OCI-LY1 (cell line): ENCODE data around the gene MINDY3.

Source experiments
- H2AFZ ChIP-seq: fragments of 200-600 bp; sonication (generic), shearing (Covaris generic); 2 replicates; pipeline ENCODE4 v1.6.0; 2014; ENCODE audit warnings: antibody characterized with exemption, mild to moderate bottlenecking, low read length
- H3F3A ChIP-seq: fragments of 200-600 bp; sonication (generic), shearing (Covaris generic); 2 replicates; pipeline ENCODE4 v1.6.0; 2014; ENCODE audit warnings: mild to moderate bottlenecking, antibody characterized with exemption, low read length, moderate library complexity; ENCODE audit not compliant: insufficient read depth
- H3K27ac ChIP-seq: fragments of 200-600 bp; sonication (generic); 2 replicates; pipeline ENCODE4 v1.5.1; 2014; ENCODE audit warnings: low read length, mixed run types, mild to moderate bottlenecking, low read depth; ENCODE audit not compliant: poor library complexity, severe bottlenecking
- H3K27me3 ChIP-seq: fragments of 200-600 bp; sonication (generic); 2 replicates; pipeline ENCODE4 v1.6.0; 2014; ENCODE audit warnings: antibody characterized with exemption, mild to moderate bottlenecking, low read length, moderate library complexity; ENCODE audit not compliant: insufficient read depth
- H3K36me3 ChIP-seq: fragments of 200-600 bp; sonication (generic); 2 replicates; pipeline ENCODE4 v1.6.1; 2014; ENCODE audit warnings: mild to moderate bottlenecking, antibody characterized with exemption, low read length, moderate library complexity, mixed read lengths; ENCODE audit not compliant: insufficient read depth
- H3K4me1 ChIP-seq: fragments of 200-600 bp; sonication (generic); 2 replicates; pipeline ENCODE4 v1.5.1; 2014; ENCODE audit warnings: mild to moderate bottlenecking, low read length, moderate library complexity; ENCODE audit not compliant: insufficient read depth, severe bottlenecking
- H3K4me2 ChIP-seq: fragments of 200-600 bp; sonication (generic), shearing (Covaris generic); 2 replicates; pipeline ENCODE4 v1.6.1; 2014; ENCODE audit warnings: low read length
- H3K4me3 ChIP-seq: fragments of 200-600 bp; sonication (generic); 2 replicates; pipeline ENCODE4 v1.5.1; 2014; ENCODE audit warnings: low read length, low read depth, mild to moderate bottlenecking, mixed read lengths; ENCODE audit not compliant: poor library complexity, severe bottlenecking
- H3K79me2 ChIP-seq: fragments of 200-600 bp; shearing (Covaris generic); 2 replicates; pipeline ENCODE4 v1.6.1; 2016; ENCODE audit warnings: mixed run types, low read length, mixed read lengths; ENCODE audit not compliant: insufficient read depth
- H3K9ac ChIP-seq: fragments of 200-600 bp; sonication (generic), shearing (Covaris generic); 2 replicates; pipeline ENCODE4 v1.6.1; 2014; ENCODE audit warnings: mild to moderate bottlenecking, low read length, mixed read lengths
- H3K9me2 ChIP-seq: fragments of 200-600 bp; sonication (generic), shearing (Covaris generic); 2 replicates; pipeline ENCODE4 v1.6.1; 2014; ENCODE audit warnings: low read depth, mild to moderate bottlenecking, low read length, mixed read lengths
- H3K9me3 ChIP-seq: fragments of 200-600 bp; shearing (Covaris generic); 2 replicates; pipeline ENCODE4 v1.6.1; 2014; ENCODE audit warnings: low read length, mixed read lengths
- H4K20me1 ChIP-seq: fragments of 200-600 bp; sonication (generic), shearing (Covaris generic); 2 replicates; pipeline ENCODE4 v1.6.0; 2016; ENCODE audit warnings: mild to moderate bottlenecking, low read length; ENCODE audit not compliant: insufficient read depth
- EZH2 ChIP-seq: fragments of 200-600 bp; sonication (generic), shearing (Covaris generic); IDR thresholded peaks from 2 replicates; pipeline ENCODE4 v1.8.0; 2017; ENCODE audit warnings: borderline replicate concordance, mixed run types, mild to moderate bottlenecking, antibody characterized with exemption, low read length, moderate library complexity, mixed read lengths
- TF ChIP-seq, protein P1 (sequence below): fragments of 200-600 bp; sonication (generic), shearing (Covaris generic); IDR thresholded peaks from 2 replicates; pipeline ENCODE4 v1.5.1; 2017; ENCODE audit warnings: mild to moderate bottlenecking, antibody characterized with exemption, low read length, moderate library complexity, mixed read lengths

The MINDY3 gene

DNA sequence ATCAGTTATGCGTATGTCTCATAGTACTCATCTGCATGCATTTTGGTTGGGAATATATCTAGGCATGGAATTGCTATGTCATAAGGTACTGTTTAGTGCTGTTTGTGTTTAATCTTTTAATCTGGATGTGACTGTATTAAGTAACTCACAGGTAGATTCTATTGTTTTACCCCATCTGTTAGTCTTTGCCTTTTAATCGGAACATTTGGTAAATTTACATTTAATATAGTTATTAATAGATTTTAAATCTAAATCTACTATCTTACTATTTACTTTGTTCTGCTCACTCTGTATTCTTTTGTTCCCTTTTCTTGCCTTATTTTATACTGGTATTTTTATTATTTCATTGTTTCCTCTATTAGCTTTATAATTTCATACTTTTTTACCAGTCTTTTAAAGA is 130.0 kb downstream of the MINDY3 start:
- Histone ChIP-seq H2AFZ (no peak overlapping the region), H3K27ac (no peak overlapping the region), H3F3A (no peaks in the 10 kb centered on the region), H3K36me3 (no peaks in the 10 kb centered on the region), H3K9ac (no peak overlapping the region), H3K79me2 (no peaks in the 10 kb centered on the region), H3K9me3 (no peaks in the 10 kb centered on the region), H3K9me2 (no peaks in the 10 kb centered on the region), H4K20me1 (no peaks in the 10 kb centered on the region), H3K27me3 (no peaks in the 10 kb centered on the region), H3K4me3 (no peak overlapping the region), H3K4me2 (no peak overlapping the region), H3K4me1 (no peaks in the 10 kb centered on the region)
- TF ChIP-seq, protein P1, sequence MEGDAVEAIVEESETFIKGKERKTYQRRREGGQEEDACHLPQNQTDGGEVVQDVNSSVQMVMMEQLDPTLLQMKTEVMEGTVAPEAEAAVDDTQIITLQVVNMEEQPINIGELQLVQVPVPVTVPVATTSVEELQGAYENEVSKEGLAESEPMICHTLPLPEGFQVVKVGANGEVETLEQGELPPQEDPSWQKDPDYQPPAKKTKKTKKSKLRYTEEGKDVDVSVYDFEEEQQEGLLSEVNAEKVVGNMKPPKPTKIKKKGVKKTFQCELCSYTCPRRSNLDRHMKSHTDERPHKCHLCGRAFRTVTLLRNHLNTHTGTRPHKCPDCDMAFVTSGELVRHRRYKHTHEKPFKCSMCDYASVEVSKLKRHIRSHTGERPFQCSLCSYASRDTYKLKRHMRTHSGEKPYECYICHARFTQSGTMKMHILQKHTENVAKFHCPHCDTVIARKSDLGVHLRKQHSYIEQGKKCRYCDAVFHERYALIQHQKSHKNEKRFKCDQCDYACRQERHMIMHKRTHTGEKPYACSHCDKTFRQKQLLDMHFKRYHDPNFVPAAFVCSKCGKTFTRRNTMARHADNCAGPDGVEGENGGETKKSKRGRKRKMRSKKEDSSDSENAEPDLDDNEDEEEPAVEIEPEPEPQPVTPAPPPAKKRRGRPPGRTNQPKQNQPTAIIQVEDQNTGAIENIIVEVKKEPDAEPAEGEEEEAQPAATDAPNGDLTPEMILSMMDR = no peak
- no peak for TF ChIP-seq EZH2

DNA sequence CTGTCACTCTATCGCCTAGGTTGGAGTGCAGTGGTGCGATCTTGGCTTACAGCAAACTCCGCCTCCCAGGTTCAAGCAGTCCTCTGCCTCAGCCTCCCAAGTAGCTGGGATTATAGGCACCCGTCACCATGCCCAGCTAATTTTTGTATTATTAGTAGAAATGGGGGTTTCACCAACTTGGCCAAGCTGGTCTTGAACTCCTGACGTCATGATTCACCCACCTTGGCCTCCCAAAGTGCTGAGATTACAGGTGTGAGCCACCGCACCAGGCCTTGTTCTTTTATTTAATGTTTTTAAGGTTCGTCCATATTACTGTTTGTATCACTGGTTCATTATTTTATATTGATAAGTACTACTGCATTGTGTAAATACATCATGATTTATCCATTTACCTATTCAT is 130.4 kb downstream of the MINDY3 start:
- no peak overlapping the region for H3K4me3 ChIP-seq
- H3K27ac ChIP-seq = no peak overlapping the region

More for the DNA sequence above, 130.4 kb downstream of the MINDY3 start:
- Histone ChIP-seq H3K4me2 (no peak overlapping the region), H4K20me1 (no peaks in the 10 kb centered on the region), H3K9me3 (no peaks in the 10 kb centered on the region), H3K9me2 (no peaks in the 10 kb centered on the region), H3K79me2 (no peaks in the 10 kb centered on the region), H3K4me1 (no peaks in the 10 kb centered on the region), H2AFZ (no peak overlapping the region), H3F3A (no peaks in the 10 kb centered on the region), H3K27me3 (no peaks in the 10 kb centered on the region), H3K9ac (no peak overlapping the region), H3K36me3 (no peaks in the 10 kb centered on the region)
- no peak for TF ChIP-seq EZH2
- TF ChIP-seq, protein P1 = no peak
